WTC11 (cell line): ENCODE measurements around the gene VAMP4. TPM values are rescaled to one million over a fixed set of nuclear protein-coding genes. Genes with fewer than 3 reads are reported as not detected.

Experiments
- ATF1 ChIP-seq: sonication (generic); formaldehyde crosslinking; IDR thresholded peaks from 2 replicates; pipeline ENCODE4 v1.8.1; 2023; ENCODE audit warnings: mild to moderate bottlenecking, moderate library complexity, missing genetic modification reagents
- CDX4 ChIP-seq: fragments of 250-450 bp; sonication (Bioruptor Pico); IDR thresholded peaks from 2 replicates; pipeline ENCODE4 v1.9.0; 2021; ENCODE audit warnings: moderate library complexity, mild to moderate bottlenecking, inconsistent platforms, borderline replicate concordance
- E2F4 ChIP-seq: sonication (generic); formaldehyde crosslinking; IDR thresholded peaks from 2 replicates; pipeline ENCODE4 v1.8.1; 2022; ENCODE audit warnings: low read depth, mild to moderate bottlenecking, moderate library complexity, missing genetic modification reagents, borderline replicate concordance
- ERG ChIP-seq: fragments of 250-450 bp; sonication (Bioruptor Pico); IDR thresholded peaks from 2 replicates; pipeline ENCODE4 v1.8.0; 2021; ENCODE audit warnings: mild to moderate bottlenecking
- GABPB1 ChIP-seq: sonication (generic); formaldehyde crosslinking; IDR thresholded peaks from 2 replicates; pipeline ENCODE4 v1.8.1; 2023; ENCODE audit warnings: mild to moderate bottlenecking, missing genetic modification reagents
- GRHL2 ChIP-seq: fragments of 250-450 bp; sonication (Bioruptor Pico); IDR thresholded peaks from 2 replicates; pipeline ENCODE4 v1.8.0; 2022; ENCODE audit warnings: mild to moderate bottlenecking, moderate library complexity; ENCODE audit not compliant: insufficient replicate concordance, severe bottlenecking
- IRF2 ChIP-seq: sonication (generic); formaldehyde crosslinking; IDR thresholded peaks from 2 replicates; pipeline ENCODE4 v1.8.0; 2022; ENCODE audit warnings: low read depth, missing genetic modification reagents, borderline replicate concordance
- KAT7 ChIP-seq: sonication (generic); formaldehyde crosslinking; IDR thresholded peaks from 2 replicates; pipeline ENCODE4 v1.8.1; 2023; ENCODE audit warnings: missing genetic modification reagents, mild to moderate bottlenecking, borderline replicate concordance
- MLX ChIP-seq: sonication (generic); formaldehyde crosslinking; IDR thresholded peaks from 2 replicates; pipeline ENCODE4 v1.8.1; 2023; ENCODE audit warnings: mild to moderate bottlenecking, missing genetic modification reagents, moderate library complexity
- MYBL2 ChIP-seq: sonication (generic); formaldehyde crosslinking; IDR thresholded peaks from 2 replicates; pipeline ENCODE4 v1.8.1; 2023; ENCODE audit warnings: mild to moderate bottlenecking, moderate library complexity, missing genetic modification reagents
- NFATC4 ChIP-seq: fragments of 250-450 bp; sonication (Bioruptor Pico); IDR thresholded peaks from 2 replicates; pipeline ENCODE4 v1.9.0; 2021; ENCODE audit warnings: mild to moderate bottlenecking
- RORB ChIP-seq: fragments of 250-450 bp; sonication (Bioruptor Pico); IDR thresholded peaks from 2 replicates; pipeline ENCODE4 v1.9.0; 2021; ENCODE audit warnings: mild to moderate bottlenecking
- SOX15 ChIP-seq: fragments of 250-450 bp; sonication (Bioruptor Pico); IDR thresholded peaks from 2 replicates; pipeline ENCODE4 v1.9.0; 2021; ENCODE audit warnings: mild to moderate bottlenecking
- SP1 ChIP-seq: sonication (generic); formaldehyde crosslinking; conservative IDR thresholded peaks from 2 replicates; pipeline ENCODE4 v1.8.1; 2022; ENCODE audit warnings: missing genetic modification reagents
- TCF7 ChIP-seq: sonication (generic); formaldehyde crosslinking; IDR thresholded peaks from 2 replicates; pipeline ENCODE4 v1.8.0; 2022; ENCODE audit warnings: mild to moderate bottlenecking, low read depth, missing genetic modification reagents, moderate library complexity
- ZMAT4 ChIP-seq: fragments of 250-450 bp; sonication (Bioruptor Pico); IDR thresholded peaks from 2 replicates; pipeline ENCODE4 v1.9.0; 2021; ENCODE audit warnings: mild to moderate bottlenecking
- ZNF138 ChIP-seq: sonication (generic); formaldehyde crosslinking; conservative IDR thresholded peaks from 2 replicates; pipeline ENCODE4 v1.8.1; 2022; ENCODE audit warnings: mild to moderate bottlenecking, moderate library complexity, missing genetic modification reagents
- ZNF232 ChIP-seq: sonication (generic); formaldehyde crosslinking; IDR thresholded peaks from 2 replicates; pipeline ENCODE4 v1.8.0; 2022; ENCODE audit warnings: mild to moderate bottlenecking, missing genetic modification reagents
- total RNA-seq: library from RNA; stranded (reverse); gene quantifications from 3 replicates; pipeline ENCODE4 v1.2.3, GENCODE V29; 2021
- TF ChIP-seq, protein P1 (sequence below): sonication (generic); formaldehyde crosslinking; IDR thresholded peaks from 2 replicates; pipeline ENCODE4 v1.8.1; 2022; ENCODE audit warnings: mild to moderate bottlenecking, moderate library complexity, missing genetic modification reagents
- TF ChIP-seq, protein P2 (sequence below): sonication (generic); formaldehyde crosslinking; IDR thresholded peaks from 2 replicates; pipeline ENCODE4 v1.8.0; 2022; ENCODE audit warnings: mild to moderate bottlenecking, missing genetic modification reagents
- TF ChIP-seq, protein P3 (sequence below): sonication (generic); formaldehyde crosslinking; IDR thresholded peaks from 2 replicates; pipeline ENCODE4 v1.8.0; 2022; ENCODE audit warnings: mild to moderate bottlenecking, missing genetic modification reagents
- TF ChIP-seq, protein P4 (sequence below): sonication (generic); formaldehyde crosslinking; IDR thresholded peaks from 2 replicates; pipeline ENCODE4 v1.8.0; 2023; ENCODE audit warnings: missing genetic modification reagents, mild to moderate bottlenecking, borderline replicate concordance

Gene VAMP4
- total RNA-seq, 1 experiment from 2014 or later: 11.4 TPM

GRCh38 chr1:171741872-171742576, at the start of gene VAMP4 (continued):
- TF ChIP-seq, protein P1, sequence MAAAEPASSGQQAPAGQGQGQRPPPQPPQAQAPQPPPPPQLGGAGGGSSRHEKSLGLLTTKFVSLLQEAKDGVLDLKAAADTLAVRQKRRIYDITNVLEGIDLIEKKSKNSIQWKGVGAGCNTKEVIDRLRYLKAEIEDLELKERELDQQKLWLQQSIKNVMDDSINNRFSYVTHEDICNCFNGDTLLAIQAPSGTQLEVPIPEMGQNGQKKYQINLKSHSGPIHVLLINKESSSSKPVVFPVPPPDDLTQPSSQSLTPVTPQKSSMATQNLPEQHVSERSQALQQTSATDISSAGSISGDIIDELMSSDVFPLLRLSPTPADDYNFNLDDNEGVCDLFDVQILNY: peak; percentile 69
- TF ChIP-seq ATF1: no peak
- TF ChIP-seq, protein P2, sequence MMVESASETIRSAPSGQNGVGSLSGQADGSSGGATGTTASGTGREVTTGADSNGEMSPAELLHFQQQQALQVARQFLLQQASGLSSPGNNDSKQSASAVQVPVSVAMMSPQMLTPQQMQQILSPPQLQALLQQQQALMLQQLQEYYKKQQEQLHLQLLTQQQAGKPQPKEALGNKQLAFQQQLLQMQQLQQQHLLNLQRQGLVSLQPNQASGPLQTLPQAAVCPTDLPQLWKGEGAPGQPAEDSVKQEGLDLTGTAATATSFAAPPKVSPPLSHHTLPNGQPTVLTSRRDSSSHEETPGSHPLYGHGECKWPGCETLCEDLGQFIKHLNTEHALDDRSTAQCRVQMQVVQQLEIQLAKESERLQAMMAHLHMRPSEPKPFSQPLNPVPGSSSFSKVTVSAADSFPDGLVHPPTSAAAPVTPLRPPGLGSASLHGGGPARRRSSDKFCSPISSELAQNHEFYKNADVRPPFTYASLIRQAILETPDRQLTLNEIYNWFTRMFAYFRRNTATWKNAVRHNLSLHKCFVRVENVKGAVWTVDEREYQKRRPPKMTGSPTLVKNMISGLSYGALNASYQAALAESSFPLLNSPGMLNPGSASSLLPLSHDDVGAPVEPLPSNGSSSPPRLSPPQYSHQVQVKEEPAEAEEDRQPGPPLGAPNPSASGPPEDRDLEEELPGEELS (CRISPR knock-in tag): peak; percentile 82; the same call in 1 of the 2 replicates
- TF ChIP-seq NFATC4 (CRISPR knock-in tag): no peak
- TF ChIP-seq E2F4 (CRISPR knock-in tag): no peak
- peak; percentile 52 for TF ChIP-seq ZNF232 (CRISPR knock-in tag)
- no peak for TF ChIP-seq IRF2 (CRISPR knock-in tag)
- TF ChIP-seq GABPB1 (CRISPR knock-in tag): peak; percentile 34
- TF ChIP-seq ERG (CRISPR knock-in tag): no peak
- TF ChIP-seq GRHL2 (CRISPR knock-in tag): no peak
- no peak for TF ChIP-seq ZNF138 (CRISPR knock-in tag)
- TF ChIP-seq TCF7 (CRISPR knock-in tag): no peak
- TF ChIP-seq SOX15 (CRISPR knock-in tag): no peak
- 0 out of 2 replicates have a peak, but pooled peaks have one; percentile 42 for TF ChIP-seq MYBL2 (CRISPR knock-in tag)
- TF ChIP-seq SP1 (CRISPR knock-in tag): peak; percentile 99
- no peak for TF ChIP-seq KAT7
- TF ChIP-seq, protein P3, sequence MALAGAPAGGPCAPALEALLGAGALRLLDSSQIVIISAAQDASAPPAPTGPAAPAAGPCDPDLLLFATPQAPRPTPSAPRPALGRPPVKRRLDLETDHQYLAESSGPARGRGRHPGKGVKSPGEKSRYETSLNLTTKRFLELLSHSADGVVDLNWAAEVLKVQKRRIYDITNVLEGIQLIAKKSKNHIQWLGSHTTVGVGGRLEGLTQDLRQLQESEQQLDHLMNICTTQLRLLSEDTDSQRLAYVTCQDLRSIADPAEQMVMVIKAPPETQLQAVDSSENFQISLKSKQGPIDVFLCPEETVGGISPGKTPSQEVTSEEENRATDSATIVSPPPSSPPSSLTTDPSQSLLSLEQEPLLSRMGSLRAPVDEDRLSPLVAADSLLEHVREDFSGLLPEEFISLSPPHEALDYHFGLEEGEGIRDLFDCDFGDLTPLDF: no peak
- no peak for TF ChIP-seq ZMAT4 (CRISPR knock-in tag)
- TF ChIP-seq, protein P4, sequence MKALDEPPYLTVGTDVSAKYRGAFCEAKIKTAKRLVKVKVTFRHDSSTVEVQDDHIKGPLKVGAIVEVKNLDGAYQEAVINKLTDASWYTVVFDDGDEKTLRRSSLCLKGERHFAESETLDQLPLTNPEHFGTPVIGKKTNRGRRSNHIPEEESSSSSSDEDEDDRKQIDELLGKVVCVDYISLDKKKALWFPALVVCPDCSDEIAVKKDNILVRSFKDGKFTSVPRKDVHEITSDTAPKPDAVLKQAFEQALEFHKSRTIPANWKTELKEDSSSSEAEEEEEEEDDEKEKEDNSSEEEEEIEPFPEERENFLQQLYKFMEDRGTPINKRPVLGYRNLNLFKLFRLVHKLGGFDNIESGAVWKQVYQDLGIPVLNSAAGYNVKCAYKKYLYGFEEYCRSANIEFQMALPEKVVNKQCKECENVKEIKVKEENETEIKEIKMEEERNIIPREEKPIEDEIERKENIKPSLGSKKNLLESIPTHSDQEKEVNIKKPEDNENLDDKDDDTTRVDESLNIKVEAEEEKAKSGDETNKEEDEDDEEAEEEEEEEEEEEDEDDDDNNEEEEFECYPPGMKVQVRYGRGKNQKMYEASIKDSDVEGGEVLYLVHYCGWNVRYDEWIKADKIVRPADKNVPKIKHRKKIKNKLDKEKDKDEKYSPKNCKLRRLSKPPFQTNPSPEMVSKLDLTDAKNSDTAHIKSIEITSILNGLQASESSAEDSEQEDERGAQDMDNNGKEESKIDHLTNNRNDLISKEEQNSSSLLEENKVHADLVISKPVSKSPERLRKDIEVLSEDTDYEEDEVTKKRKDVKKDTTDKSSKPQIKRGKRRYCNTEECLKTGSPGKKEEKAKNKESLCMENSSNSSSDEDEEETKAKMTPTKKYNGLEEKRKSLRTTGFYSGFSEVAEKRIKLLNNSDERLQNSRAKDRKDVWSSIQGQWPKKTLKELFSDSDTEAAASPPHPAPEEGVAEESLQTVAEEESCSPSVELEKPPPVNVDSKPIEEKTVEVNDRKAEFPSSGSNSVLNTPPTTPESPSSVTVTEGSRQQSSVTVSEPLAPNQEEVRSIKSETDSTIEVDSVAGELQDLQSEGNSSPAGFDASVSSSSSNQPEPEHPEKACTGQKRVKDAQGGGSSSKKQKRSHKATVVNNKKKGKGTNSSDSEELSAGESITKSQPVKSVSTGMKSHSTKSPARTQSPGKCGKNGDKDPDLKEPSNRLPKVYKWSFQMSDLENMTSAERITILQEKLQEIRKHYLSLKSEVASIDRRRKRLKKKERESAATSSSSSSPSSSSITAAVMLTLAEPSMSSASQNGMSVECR (CRISPR knock-in tag): 0 out of 2 replicates have a peak, but pooled peaks have one; percentile 13
- TF ChIP-seq MLX: peak; percentile 24; the same call in 1 of the 2 replicates
- no peak for TF ChIP-seq CDX4
- no peak for TF ChIP-seq RORB (CRISPR knock-in tag)
